Memory B cell (primary cell): ENCODE results near the gene TRAF1.

Experiments
- ATAC-seq: fragments of 150-1000 bp; cut with Tn5 transposase; 2 replicates; pipeline ENCODE4 v1.10.0; 2021; ENCODE audit warnings: low read depth, mild to moderate bottlenecking, moderate library complexity
- DNase-seq, 2 donors: peaks; one replicate each; pipeline ENCODE4 v3.0.0; 2022; ENCODE audit warnings: low spot score in 2 of 2
- H3K27ac Mint-ChIP-seq: one replicate; pipeline ENCODE4 v1.8.0; 2022; ENCODE audit warnings: mild to moderate bottlenecking, moderate library complexity, mixed read lengths
- H3K27me3 Mint-ChIP-seq: one replicate; pipeline ENCODE4 v1.8.0; 2022; ENCODE audit warnings: mixed read lengths
- H3K36me3 Mint-ChIP-seq: one replicate; pipeline ENCODE4 v1.8.0; 2022; ENCODE audit warnings: mild to moderate bottlenecking, mixed read lengths
- H3K4me1 Mint-ChIP-seq: one replicate; pipeline ENCODE4 v1.8.0; 2022; ENCODE audit warnings: mixed read lengths
- H3K4me3 Mint-ChIP-seq: one replicate; pipeline ENCODE4 v1.8.0; 2022; ENCODE audit warnings: mild to moderate bottlenecking, moderate library complexity, mixed read lengths
- H3K9me3 Mint-ChIP-seq: one replicate; pipeline ENCODE4 v1.8.0; 2022; ENCODE audit warnings: mixed read lengths

Gene TRAF1

GRCh38 chr9:120886490-120886967 is 40.1 kb downstream of the TRAF1 start:
- Mint-ChIP-seq H3K27ac (no peak overlapping the region), H3K36me3 (no peaks in the 10 kb centered on the region), H3K27me3 (peaks cover 2% of the 10 kb centered on the region), H3K9me3 (no peaks in the 10 kb centered on the region), H3K4me3 (no peak overlapping the region), H3K4me1 (peaks cover 12% of the 10 kb centered on the region)
- DNase-seq (no peak), ATAC-seq (no peak)

- ATAC-seq (no peak), DNase-seq (no peak)
- Mint-ChIP-seq H3K27me3 (peaks cover 2% of the 10 kb centered on the region), H3K4me3 (no peak overlapping the region), H3K9me3 (no peaks in the 10 kb centered on the region), H3K4me1 (peaks cover 8% of the 10 kb centered on the region), H3K36me3 (no peaks in the 10 kb centered on the region), H3K27ac (no peak overlapping the region)
Measured at GRCh38 chr9:120885958-120886357, 40.6 kb downstream of the TRAF1 start.

- Mint-ChIP-seq H3K4me1 (peaks cover 5% of the 10 kb centered on the region), H3K4me3 (no peak overlapping the region), H3K36me3 (no peaks in the 10 kb centered on the region), H3K9me3 (no peaks in the 10 kb centered on the region), H3K27ac (no peak overlapping the region), H3K27me3 (peaks cover 3% of the 10 kb centered on the region)
- DNase-seq (no peak), ATAC-seq (no peak)
Measured at GRCh38 chr9:120885457-120885856, 41.1 kb downstream of the TRAF1 start.

GRCh38 chr9:120883608-120883996 is 43.0 kb downstream of the TRAF1 start:
- peaks cover 16% of the 10 kb centered on the region for H3K4me1 Mint-ChIP-seq
- peaks cover 6% of the 10 kb centered on the region for H3K27me3 Mint-ChIP-seq
- H3K27ac Mint-ChIP-seq, result no peak overlapping the region
- H3K9me3 Mint-ChIP-seq, result no peaks in the 10 kb centered on the region
- DNase-seq (no peak), ATAC-seq (no peak)
- no peak overlapping the region for H3K4me3 Mint-ChIP-seq
- no peaks in the 10 kb centered on the region for H3K36me3 Mint-ChIP-seq

GRCh38 chr9:120882935-120883607 is 43.5 kb downstream of the TRAF1 start:
- H3K4me3 Mint-ChIP-seq, result no peak overlapping the region
- H3K9me3 Mint-ChIP-seq, result no peaks in the 10 kb centered on the region
- H3K4me1 Mint-ChIP-seq, result peaks cover 21% of the 10 kb centered on the region
- H3K36me3 Mint-ChIP-seq, result no peaks in the 10 kb centered on the region
- H3K27ac Mint-ChIP-seq, result no peak overlapping the region
- H3K27me3 Mint-ChIP-seq, result peaks cover 6% of the 10 kb centered on the region
- DNase-seq (no peak), ATAC-seq (no peak)

- Mint-ChIP-seq H3K4me1 (peaks cover 27% of the 10 kb centered on the region), H3K36me3 (no peaks in the 10 kb centered on the region), H3K27ac (no peak overlapping the region), H3K9me3 (no peaks in the 10 kb centered on the region), H3K4me3 (no peak overlapping the region), H3K27me3 (peaks cover 9% of the 10 kb centered on the region)
- ATAC-seq, result no peak
- no peak for DNase-seq
Measured at GRCh38 chr9:120879446-120879845, 47.1 kb downstream of the TRAF1 start.

- no peak for ATAC-seq
- Mint-ChIP-seq H3K36me3 (no peaks in the 10 kb centered on the region), H3K27me3 (peaks cover 9% of the 10 kb centered on the region), H3K27ac (no peak overlapping the region), H3K9me3 (no peaks in the 10 kb centered on the region), H3K4me3 (peak overlapping the region; percentile 87), H3K4me1 (peaks cover 30% of the 10 kb centered on the region)
- DNase-seq, result no peak
Measured at GRCh38 chr9:120878188-120879130, 48.1 kb downstream of the TRAF1 start.

GRCh38 chr9:120877276-120878034 is 49.1 kb downstream of the TRAF1 start:
- peak; percentile 36 to 57 for DNase-seq
- ATAC-seq, result peak; percentile 65
- Mint-ChIP-seq H3K36me3 (no peaks in the 10 kb centered on the region), H3K4me1 (peaks cover 32% of the 10 kb centered on the region), H3K27me3 (peaks cover 9% of the 10 kb centered on the region), H3K4me3 (peak overlapping the region; percentile 87), H3K27ac (peak overlapping the region; percentile 39), H3K9me3 (no peaks in the 10 kb centered on the region)

- Mint-ChIP-seq H3K27me3 (peaks cover 7% of the 10 kb centered on the region), H3K27ac (peak within 1 kb of the TSS; percentile 86), H3K9me3 (no peaks in the 10 kb centered on the region), H3K36me3 (no peaks in the 10 kb centered on the region), H3K4me3 (peak within 1 kb of the TSS; percentile 87), H3K4me1 (peaks cover 32% of the 10 kb centered on the region)
- DNase-seq, result no peak
- ATAC-seq, result peak; percentile 3
Measured at GRCh38 chr9:120876842-120877240, 49.8 kb downstream of the TRAF1 start, which contains the start of gene PHF19. PHF19 (minus strand) TSS chr9:120877188; CDS start chr9:120874741, 2,447 bp downstream.

GRCh38 chr9:120875954-120876841 is 50.4 kb downstream of the TRAF1 start:
- Mint-ChIP-seq H3K27me3 (peaks cover 7% of the 10 kb centered on the region), H3K27ac (peak overlapping the region; percentile 86), H3K36me3 (no peaks in the 10 kb centered on the region), H3K4me3 (peak overlapping the region; percentile 76), H3K9me3 (no peaks in the 10 kb centered on the region), H3K4me1 (peaks cover 32% of the 10 kb centered on the region)
- ATAC-seq (peak; percentile 70), DNase-seq (peak; percentile 51 to 55)

GRCh38 chr9:120875643-120875953 is 51.0 kb downstream of the TRAF1 start:
- H3K27ac Mint-ChIP-seq, result peak overlapping the region; percentile 86
- DNase-seq (no peak), ATAC-seq (no peak)
- peak overlapping the region; percentile 67 for H3K4me3 Mint-ChIP-seq
- no peaks in the 10 kb centered on the region for H3K36me3 Mint-ChIP-seq
- no peaks in the 10 kb centered on the region for H3K9me3 Mint-ChIP-seq
- peaks cover 32% of the 10 kb centered on the region for H3K4me1 Mint-ChIP-seq
- H3K27me3 Mint-ChIP-seq, result peaks cover 5% of the 10 kb centered on the region

- Mint-ChIP-seq H3K27me3 (peaks cover 5% of the 10 kb centered on the region), H3K27ac (peak overlapping the region; percentile 86), H3K4me1 (peaks cover 32% of the 10 kb centered on the region), H3K4me3 (no peak overlapping the region), H3K9me3 (no peaks in the 10 kb centered on the region), H3K36me3 (no peaks in the 10 kb centered on the region)
- DNase-seq (no peak), ATAC-seq (no peak)
Measured at GRCh38 chr9:120875195-120875565, 51.4 kb downstream of the TRAF1 start.
